Ishikawa (cell line): Measurements from ENCODE around the gene PDZK1IP1.

Experiments
- CEBPB ChIP-seq: IDR thresholded peaks from 2 replicates; pipeline ENCODE4 v1.6.1; 2012
- CREB1 ChIP-seq: IDR thresholded peaks from 2 replicates; pipeline ENCODE4 v1.6.1; 2012; ENCODE audit warnings: low read depth
- EGR1 ChIP-seq: IDR thresholded peaks from 2 replicates; pipeline ENCODE4 v1.6.1; 2012
- EP300 ChIP-seq: IDR thresholded peaks from 2 replicates; pipeline ENCODE4 v1.6.1; 2012; ENCODE audit warnings: borderline replicate concordance
- FOXM1 ChIP-seq: IDR thresholded peaks from 2 replicates; pipeline ENCODE4 v1.6.1; 2012; ENCODE audit warnings: low read depth, borderline replicate concordance
- NFIC ChIP-seq: IDR thresholded peaks from 2 replicates; pipeline ENCODE4 v1.6.1; 2012
- RAD21 ChIP-seq: IDR thresholded peaks from 2 replicates; pipeline ENCODE4 v1.6.1; 2012; ENCODE audit warnings: low read depth
- TAF1 ChIP-seq: IDR thresholded peaks from 2 replicates; pipeline ENCODE4 v1.6.1; 2012; ENCODE audit warnings: low read depth, mild to moderate bottlenecking
- TCF12 ChIP-seq: IDR thresholded peaks from 2 replicates; pipeline ENCODE4 v1.6.1; 2012; ENCODE audit warnings: low read depth
- TEAD4 ChIP-seq: IDR thresholded peaks from 2 replicates; pipeline ENCODE4 v1.6.1; 2012
- USF1 ChIP-seq: IDR thresholded peaks from 2 replicates; pipeline ENCODE4 v1.6.1; 2012
- YY1 ChIP-seq: IDR thresholded peaks from 2 replicates; pipeline ENCODE4 v1.6.1; 2012; ENCODE audit warnings: low read depth
- ZBTB7A ChIP-seq: IDR thresholded peaks from 2 replicates; pipeline ENCODE4 v1.6.1; 2012; ENCODE audit warnings: low read depth
- TF ChIP-seq, protein P1 (sequence below): IDR thresholded peaks from 2 replicates; pipeline ENCODE4 v1.6.1; 2012; ENCODE audit warnings: low read depth, mild to moderate bottlenecking
- TF ChIP-seq, protein P2 (sequence below): IDR thresholded peaks from 2 replicates; pipeline ENCODE4 v1.6.1; 2012

Gene PDZK1IP1

GRCh38 chr1:47183308-47184089 is 6.3 kb downstream of the PDZK1IP1 start:
- TF ChIP-seq EGR1 (no peak), YY1 (no peak), TAF1 (no peak), ZBTB7A (no peak), CREB1 (no peak), RAD21 (no peak), EP300 (no peak), TEAD4 (no peak), FOXM1 (no peak), TCF12 (no peak), NFIC (no peak), CEBPB (no peak), USF1 (no peak)
- TF ChIP-seq, protein P1, sequence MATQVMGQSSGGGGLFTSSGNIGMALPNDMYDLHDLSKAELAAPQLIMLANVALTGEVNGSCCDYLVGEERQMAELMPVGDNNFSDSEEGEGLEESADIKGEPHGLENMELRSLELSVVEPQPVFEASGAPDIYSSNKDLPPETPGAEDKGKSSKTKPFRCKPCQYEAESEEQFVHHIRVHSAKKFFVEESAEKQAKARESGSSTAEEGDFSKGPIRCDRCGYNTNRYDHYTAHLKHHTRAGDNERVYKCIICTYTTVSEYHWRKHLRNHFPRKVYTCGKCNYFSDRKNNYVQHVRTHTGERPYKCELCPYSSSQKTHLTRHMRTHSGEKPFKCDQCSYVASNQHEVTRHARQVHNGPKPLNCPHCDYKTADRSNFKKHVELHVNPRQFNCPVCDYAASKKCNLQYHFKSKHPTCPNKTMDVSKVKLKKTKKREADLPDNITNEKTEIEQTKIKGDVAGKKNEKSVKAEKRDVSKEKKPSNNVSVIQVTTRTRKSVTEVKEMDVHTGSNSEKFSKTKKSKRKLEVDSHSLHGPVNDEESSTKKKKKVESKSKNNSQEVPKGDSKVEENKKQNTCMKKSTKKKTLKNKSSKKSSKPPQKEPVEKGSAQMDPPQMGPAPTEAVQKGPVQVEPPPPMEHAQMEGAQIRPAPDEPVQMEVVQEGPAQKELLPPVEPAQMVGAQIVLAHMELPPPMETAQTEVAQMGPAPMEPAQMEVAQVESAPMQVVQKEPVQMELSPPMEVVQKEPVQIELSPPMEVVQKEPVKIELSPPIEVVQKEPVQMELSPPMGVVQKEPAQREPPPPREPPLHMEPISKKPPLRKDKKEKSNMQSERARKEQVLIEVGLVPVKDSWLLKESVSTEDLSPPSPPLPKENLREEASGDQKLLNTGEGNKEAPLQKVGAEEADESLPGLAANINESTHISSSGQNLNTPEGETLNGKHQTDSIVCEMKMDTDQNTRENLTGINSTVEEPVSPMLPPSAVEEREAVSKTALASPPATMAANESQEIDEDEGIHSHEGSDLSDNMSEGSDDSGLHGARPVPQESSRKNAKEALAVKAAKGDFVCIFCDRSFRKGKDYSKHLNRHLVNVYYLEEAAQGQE: no peak
- TF ChIP-seq, protein P2, sequence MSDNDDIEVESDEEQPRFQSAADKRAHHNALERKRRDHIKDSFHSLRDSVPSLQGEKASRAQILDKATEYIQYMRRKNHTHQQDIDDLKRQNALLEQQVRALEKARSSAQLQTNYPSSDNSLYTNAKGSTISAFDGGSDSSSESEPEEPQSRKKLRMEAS: no peak

GRCh38 chr1:47182676-47183235 is 7.1 kb downstream of the PDZK1IP1 start:
- no peak for TF ChIP-seq FOXM1
- TF ChIP-seq CEBPB: no peak
- no peak for TF ChIP-seq TCF12
- no peak for TF ChIP-seq NFIC
- TF ChIP-seq EGR1: no peak
- no peak for TF ChIP-seq ZBTB7A
- no peak for TF ChIP-seq CREB1
- no peak for TF ChIP-seq RAD21
- no peak for TF ChIP-seq EP300
- no peak for TF ChIP-seq TAF1
- TF ChIP-seq YY1: no peak
- TF ChIP-seq, protein P2: no peak
- TF ChIP-seq USF1: no peak
- no peak for TF ChIP-seq TEAD4
- TF ChIP-seq, protein P1: no peak

- TF ChIP-seq FOXM1 (no peak), CREB1 (no peak)
- TF ChIP-seq, protein P2: no peak
- TF ChIP-seq, protein P1: peak; percentile 26; the same call in 1 of the 2 replicates
These were observed 7.7 kb downstream of the PDZK1IP1 start for GRCh38 chr1:47181955-47182675.
